ENCODE data around the gene HELZ. TPM values are rescaled to one million over a fixed set of nuclear protein-coding genes. Genes with fewer than 3 reads are reported as not detected.

HELZ gene
- total RNA-seq, 1 donor from 2014 or later, result 72.5 TPM

GRCh38 chr17:67068999-67069398 lies 176.0 kb downstream of the HELZ start:
- Histone ChIP-seq H3K4me3 (no peak overlapping the region), H3K27me3 (no peaks in the 10 kb centered on the region), H3K9me3 (no peaks in the 10 kb centered on the region), H3K27ac (no peak overlapping the region), H3K4me1 (no peaks in the 10 kb centered on the region), H3K36me3 (peaks cover 17% of the 10 kb centered on the region)
- intact Hi-C loops (cut with DNase I), result no loop called here
- ATAC-seq (peak; percentile 17), DNase-seq (no peak)
- TF ChIP-seq CTCF (IDR thresholded peaks at IDR 0.05), result no peak

GRCh38 chr17:67067571-67068482 lies 177.2 kb downstream of the HELZ start:
- Histone ChIP-seq H3K9me3 (no peaks in the 10 kb centered on the region), H3K36me3 (peaks cover 10% of the 10 kb centered on the region), H3K27me3 (no peaks in the 10 kb centered on the region), H3K27ac (no peak overlapping the region), H3K4me3 (no peak overlapping the region), H3K4me1 (no peaks in the 10 kb centered on the region)
- intact Hi-C loops (cut with DNase I), result no loop called here
- DNase-seq, result no peak
- no peak for TF ChIP-seq CTCF (IDR thresholded peaks at IDR 0.05)
- no peak for ATAC-seq

- intact Hi-C loops (cut with DNase I), result no loop called here
- TF ChIP-seq CTCF (IDR thresholded peaks at IDR 0.05), result no peak
- Histone ChIP-seq H3K4me1 (no peaks in the 10 kb centered on the region), H3K27me3 (no peaks in the 10 kb centered on the region), H3K4me3 (no peak overlapping the region), H3K36me3 (peaks cover under 1% of the 10 kb centered on the region), H3K27ac (no peak overlapping the region), H3K9me3 (no peaks in the 10 kb centered on the region)
- ATAC-seq, result no peak
- no peak for DNase-seq
These were observed 178.3 kb downstream of the HELZ start for GRCh38 chr17:67066717-67067116.

GRCh38 chr17:67063141-67063540 lies 181.9 kb downstream of the HELZ start:
- DNase-seq (no peak), ATAC-seq (no peak)
- Histone ChIP-seq H3K36me3 (no peaks in the 10 kb centered on the region), H3K9me3 (no peaks in the 10 kb centered on the region), H3K4me1 (no peaks in the 10 kb centered on the region), H3K27me3 (no peaks in the 10 kb centered on the region), H3K4me3 (no peak overlapping the region), H3K27ac (no peak overlapping the region)
- intact Hi-C loops (cut with DNase I), result no loop called here
- no peak for TF ChIP-seq CTCF (IDR thresholded peaks at IDR 0.05)

- Histone ChIP-seq H3K4me1 (no peaks in the 10 kb centered on the region), H3K36me3 (no peaks in the 10 kb centered on the region), H3K9me3 (no peaks in the 10 kb centered on the region), H3K27ac (no peak overlapping the region), H3K4me3 (no peak overlapping the region), H3K27me3 (no peaks in the 10 kb centered on the region)
- no peak for TF ChIP-seq CTCF (IDR thresholded peaks at IDR 0.05)
- ATAC-seq (no peak), DNase-seq (no peak)
- intact Hi-C loops (cut with DNase I), result no loop called here
These were observed 185.6 kb downstream of the HELZ start for GRCh38 chr17:67059372-67059771.

Data from upper lobe of right lung (tissue), 1 donor.